SKM-1 treated with dmso at 0.1 percent for 144 hours (cell line): ENCODE results near the gene MKNK1.

Experiments used
- DNase-seq: peaks from one replicate; lab custom pipeline; 2025; ENCODE audit not compliant: unreplicated experiment; lab: John Stamatoyannopoulos, UW

Gene MKNK1

GRCh38 chr1:46619656-46620258, 15.7 kb upstream of the MKNK1 start:
- DNase-seq = no peak

- no peak for DNase-seq
Observed at GRCh38 chr1:46618754-46619415, 14.8 kb upstream of the MKNK1 start.

DNA sequence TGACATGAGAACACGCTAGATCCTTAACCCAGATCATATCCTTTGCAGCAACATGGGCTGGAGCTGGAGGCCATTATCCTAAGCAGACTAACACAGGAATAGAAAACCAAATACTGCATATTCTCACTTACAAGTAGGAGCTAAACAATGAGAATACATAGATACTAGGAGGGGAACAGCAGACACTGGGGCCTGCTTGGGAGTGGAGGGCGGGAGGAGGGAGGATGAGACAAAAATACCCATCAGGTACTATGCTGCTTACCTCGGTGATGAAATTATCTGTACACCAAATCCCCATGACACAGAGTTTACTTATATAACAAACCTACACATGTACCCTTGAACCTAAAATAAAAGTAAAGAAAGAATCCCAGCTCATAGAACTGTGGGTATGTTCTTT, 13.8 kb upstream of the MKNK1 start:
- DNase-seq = no peak

DNA sequence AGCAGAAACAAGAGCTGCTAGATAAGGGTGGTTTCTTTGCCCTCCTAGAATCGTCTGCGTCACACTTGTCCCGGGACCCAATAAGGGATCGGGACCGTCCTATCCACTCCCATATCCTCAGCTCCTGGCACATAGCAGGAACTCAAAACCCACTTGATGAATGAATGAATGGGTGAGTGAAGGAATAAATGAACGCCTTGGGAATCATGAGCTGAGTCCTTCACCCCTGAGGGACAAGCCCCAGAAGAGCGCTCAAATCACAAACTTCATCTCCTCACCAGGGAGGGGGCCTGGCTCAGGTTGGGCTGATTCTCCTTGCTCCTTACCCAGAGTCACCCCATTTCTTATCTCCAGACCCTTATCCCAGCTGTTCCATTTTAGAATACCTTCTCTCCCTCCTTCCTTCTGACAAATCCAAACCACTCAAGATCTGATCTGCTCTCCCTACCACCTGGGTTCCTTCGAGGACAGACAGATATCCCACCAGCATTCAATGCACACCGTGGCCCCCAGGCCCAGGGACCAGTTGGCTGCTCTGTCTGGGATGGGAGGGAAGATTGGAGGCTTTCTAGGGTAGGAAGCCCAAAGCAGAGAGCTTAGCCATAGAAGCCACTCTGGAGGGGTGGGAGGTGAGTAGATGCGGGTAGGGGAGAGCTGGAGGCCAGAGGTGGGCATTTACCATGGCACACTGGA, 13.2 kb upstream of the MKNK1 start:
- no peak for DNase-seq

GRCh38 chr1:46616277-46617107, 12.4 kb upstream of the MKNK1 start, which contains the start of gene MOB3C:
MOB3C (minus strand) TSS chr1:46616811; CDS start chr1:46613321, 3,490 bp downstream.
- no peak for DNase-seq

GRCh38 chr1:46615735-46616134, 11.7 kb upstream of the MKNK1 start:
- DNase-seq = no peak

- DNase-seq = no peak
Observed at GRCh38 chr1:46615088-46615487, 11.0 kb upstream of the MKNK1 start.

DNA sequence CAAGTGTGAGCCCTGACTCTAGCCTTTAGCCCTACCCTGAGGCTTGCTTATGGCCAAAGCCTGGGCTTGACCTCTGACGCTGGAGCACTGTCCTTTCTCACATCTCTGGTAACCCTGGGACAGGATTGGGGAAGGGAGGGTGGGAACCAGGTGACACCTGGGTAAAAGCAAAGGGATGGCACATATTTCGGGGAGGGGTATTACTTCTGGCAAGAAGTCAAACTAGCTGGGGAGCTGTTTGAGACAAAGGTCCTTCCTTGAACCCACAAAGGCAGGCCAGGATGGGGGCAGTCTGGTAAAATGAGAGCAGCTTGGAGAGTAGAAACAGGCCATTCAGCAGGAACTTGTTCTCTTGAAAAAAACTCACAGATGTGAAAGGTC, 10.5 kb upstream of the MKNK1 start:
- no peak for DNase-seq

DNA sequence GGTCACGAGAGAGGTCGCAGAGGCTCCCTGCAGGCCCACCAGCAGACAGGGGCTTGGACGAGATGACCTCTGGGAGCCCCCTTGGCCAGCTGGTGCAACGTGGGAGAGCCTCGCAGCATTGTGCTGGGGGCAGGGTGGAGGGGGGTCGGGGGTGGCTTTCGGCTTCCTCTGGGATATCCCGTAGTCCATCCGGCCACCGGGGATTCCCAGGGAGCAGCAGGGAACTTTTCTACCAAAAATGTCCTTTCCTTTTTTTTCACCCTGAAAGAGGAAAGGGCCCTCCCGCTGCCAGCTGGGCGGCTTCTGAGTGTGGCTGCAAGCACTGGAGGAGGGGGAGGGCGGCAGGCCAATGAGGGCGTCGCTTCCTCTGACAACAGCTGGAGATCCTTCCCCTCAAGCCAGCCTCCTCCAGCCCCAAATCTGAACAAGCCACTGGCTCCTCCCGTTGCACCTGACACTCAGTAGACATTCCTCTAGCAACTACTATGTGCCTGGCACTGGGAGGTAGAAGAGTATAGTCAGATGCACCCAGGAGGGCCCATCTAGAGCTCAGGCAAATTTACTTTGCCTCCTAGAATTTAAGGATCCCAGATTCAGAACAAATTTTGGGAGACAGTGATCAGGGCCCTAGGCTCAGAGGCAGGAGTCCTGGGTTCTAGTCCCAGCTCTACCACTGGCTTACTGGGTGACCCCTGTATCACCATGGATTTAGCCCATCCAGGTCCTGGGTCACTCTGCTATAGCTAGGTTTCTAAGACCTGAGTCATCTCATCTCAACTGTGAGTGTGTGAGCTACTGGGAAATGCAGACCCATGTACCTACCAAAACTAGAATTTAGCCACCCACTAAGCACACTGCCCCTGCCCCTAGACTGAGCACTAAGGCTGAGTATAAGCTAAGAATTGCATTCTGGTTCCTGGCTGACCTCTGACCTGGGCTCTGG, 9.9 kb upstream of the MKNK1 start:
- peak; percentile 27 for DNase-seq

- DNase-seq = no peak
Observed at GRCh38 chr1:46612937-46613660, 9.0 kb upstream of the MKNK1 start.

DNA sequence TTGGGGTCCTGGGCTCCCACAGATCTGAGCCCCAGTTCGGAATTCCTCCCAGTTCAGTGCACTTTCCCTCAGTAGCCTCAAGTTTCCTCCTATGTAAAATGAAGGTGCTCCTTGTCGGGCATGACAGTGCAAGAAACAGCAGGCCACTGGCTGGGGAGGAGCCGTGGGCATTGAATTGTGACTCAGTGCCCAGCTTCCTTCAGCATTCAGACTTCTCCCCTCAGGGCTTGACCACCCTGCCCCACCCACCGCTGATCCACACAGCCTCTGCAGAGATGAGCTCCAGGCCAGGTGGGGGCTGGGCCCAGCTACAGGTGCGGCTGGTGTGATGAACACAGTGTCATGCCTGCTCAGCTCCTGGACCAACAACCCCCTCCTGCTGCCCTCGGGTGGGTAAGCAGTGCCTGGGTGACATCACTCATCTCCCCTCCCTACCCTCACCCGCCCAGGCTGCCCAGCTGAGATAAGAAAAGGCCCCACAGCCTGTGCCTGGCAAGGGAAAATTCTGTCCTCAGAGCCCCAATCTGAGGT, 7.7 kb upstream of the MKNK1 start:
- no peak for DNase-seq

DNA sequence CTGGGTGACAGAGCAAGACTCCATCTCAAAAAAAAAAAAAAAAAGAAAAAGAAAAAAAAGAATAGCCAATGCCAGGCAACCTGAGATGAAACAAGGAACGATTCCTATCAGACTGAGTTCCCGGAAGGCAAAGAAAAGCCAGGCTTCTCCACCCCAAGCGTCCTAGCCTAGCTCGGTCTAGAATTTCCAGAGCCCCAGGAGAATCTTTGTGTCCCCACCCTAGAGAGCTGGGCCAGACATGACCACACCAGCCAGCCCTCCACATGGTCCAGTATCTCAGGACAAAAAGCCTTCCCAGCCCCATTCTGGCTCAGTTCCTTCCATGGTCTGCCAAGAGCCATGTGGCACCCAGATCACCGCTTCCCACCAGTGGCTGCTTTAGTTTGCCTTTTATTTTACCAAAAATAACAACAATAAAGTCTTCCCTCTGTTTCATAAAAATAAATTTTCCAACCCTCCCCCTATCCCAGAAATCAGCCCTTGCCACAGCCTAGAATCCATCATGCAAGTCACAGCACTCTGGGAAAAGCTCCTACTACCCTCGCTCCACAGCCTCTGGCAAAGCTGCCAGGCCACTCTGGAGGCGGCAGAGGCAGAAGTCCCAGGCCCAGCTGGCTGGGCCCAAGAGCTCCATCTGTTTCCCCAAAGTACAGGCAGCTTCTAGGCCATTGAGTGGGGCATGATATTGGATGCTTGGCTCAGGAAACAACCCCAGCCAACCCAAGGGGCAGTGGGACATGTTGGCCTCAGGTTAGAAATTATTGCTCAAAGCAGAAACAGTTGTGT, 3.5 kb upstream of the MKNK1 start:
- no peak for DNase-seq

GRCh38 chr1:46606255-46606965, 2.3 kb upstream of the MKNK1 start:
- DNase-seq = no peak

GRCh38 chr1:46605232-46605631, 1.2 kb upstream of the MKNK1 start:
- DNase-seq = no peak

- DNase-seq = no peak
Observed at GRCh38 chr1:46603481-46603857, 599 bp downstream of the MKNK1 start.

- no peak for DNase-seq
Observed at GRCh38 chr1:46601257-46602007, 2.6 kb downstream of the MKNK1 start.
